ENCODE measurements around the gene CREBBP.

Gene CREBBP

DNA sequence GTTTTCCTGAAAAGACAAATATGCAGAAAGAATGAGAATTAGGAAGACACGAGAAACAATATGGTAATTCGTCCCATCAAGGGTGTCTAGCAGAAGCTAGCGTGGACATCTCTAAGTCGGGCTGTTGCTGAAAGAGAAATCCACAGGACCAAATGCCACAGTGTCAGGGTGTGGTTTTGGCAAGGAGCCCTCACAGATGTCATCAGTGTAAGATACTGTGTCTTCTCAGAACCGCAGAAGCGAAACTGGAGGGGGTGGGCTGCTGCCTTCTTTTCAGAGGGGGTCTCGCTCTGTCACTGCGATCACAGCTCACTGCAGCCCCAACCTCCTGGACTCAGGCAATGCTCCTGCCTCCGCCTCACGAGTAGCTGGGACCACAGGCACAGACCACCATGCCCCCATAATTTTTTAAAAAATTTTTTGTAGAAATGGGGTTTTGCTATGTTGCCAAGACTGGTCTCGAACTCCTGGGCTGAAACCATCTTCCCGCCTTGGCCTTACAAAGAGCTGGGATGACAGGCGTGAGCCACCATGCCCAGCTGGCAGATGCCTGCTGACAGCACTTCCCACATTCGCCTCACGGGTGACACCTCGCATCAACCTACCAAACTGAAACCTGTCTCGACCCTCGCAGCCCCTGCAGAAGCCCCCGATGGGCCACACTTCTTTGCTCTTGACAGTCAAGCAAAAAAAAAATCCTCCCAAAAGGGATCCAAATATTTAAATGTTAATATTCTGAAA lies 189.4 kb downstream of the CREBBP start:
- no peak for TF ChIP-seq Cebpa-rat (IDR thresholded peaks at IDR 0.05)
- H3K9me3 ChIP-seq (replicated peaks in 1 of 11), result no peaks in the 10 kb centered on the region
- H4K20me1 ChIP-seq, result peaks cover 6 to 79% (median 63%) of the 10 kb centered on the region in 11 experiments; a peak in 21 of 22 replicates
- H3K9ac ChIP-seq, result no peak overlapping the region
- H3K27me3 ChIP-seq, result peaks cover 0 to 6% (median 0%) of the 10 kb centered on the region in 11 experiments; a peak in 4 of 22 replicates
- H3K4me2 ChIP-seq, result peak overlapping the region; percentile 39 to 80 (median 60)
- H3K4me3 ChIP-seq, result no peak overlapping the region
- H3K27ac ChIP-seq, result no peak overlapping the region
- peaks cover 35 to 68% (median 55%) of the 10 kb centered on the region in 11 experiments for H3K36me3 ChIP-seq
- peaks cover 14 to 29% (median 18%) of the 10 kb centered on the region in 10 experiments for H3K4me1 ChIP-seq

DNA sequence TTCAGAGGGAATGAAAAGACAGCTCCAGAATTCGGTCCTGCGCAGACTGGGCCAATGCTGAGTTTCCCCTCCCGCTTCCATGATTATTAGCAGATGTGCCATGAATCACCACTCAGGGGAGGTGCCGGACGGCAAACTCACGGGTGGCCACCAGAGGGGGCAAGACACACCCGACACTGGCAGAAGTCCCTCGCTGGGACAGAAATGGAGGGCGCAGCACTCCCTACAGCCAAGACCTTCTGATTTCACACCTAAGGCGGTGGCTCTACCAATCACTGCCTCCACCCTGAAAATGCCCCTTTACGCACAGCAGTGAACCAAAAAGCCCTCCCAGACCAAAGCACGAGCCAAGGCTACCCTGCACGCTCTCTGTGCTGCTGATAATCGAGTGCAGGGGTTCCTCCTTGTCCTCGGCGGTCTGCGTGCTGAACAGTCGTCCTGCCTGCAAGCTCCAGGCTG lies 190.0 kb downstream of the CREBBP start:
- Histone ChIP-seq H3K9ac (no peak overlapping the region), H3K4me2 (peak overlapping the region; percentile 39 to 80 (median 60)), H3K4me1 (peaks cover 13 to 24% (median 16%) of the 10 kb centered on the region in 10 experiments), H3K27me3 (no peaks in the 10 kb centered on the region; a peak in 2 of 22 replicates), H3K36me3 (peaks cover 42 to 68% (median 57%) of the 10 kb centered on the region in 11 experiments), H3K4me3 (no peak overlapping the region), H3K27ac (no peak overlapping the region), H4K20me1 (peaks cover 0 to 76% (median 57%) of the 10 kb centered on the region in 11 experiments; a peak in 21 of 22 replicates), H3K9me3 (replicated peaks in 1 of 11) (no peaks in the 10 kb centered on the region)
- no peak for TF ChIP-seq Cebpa-rat (IDR thresholded peaks at IDR 0.05)

DNA sequence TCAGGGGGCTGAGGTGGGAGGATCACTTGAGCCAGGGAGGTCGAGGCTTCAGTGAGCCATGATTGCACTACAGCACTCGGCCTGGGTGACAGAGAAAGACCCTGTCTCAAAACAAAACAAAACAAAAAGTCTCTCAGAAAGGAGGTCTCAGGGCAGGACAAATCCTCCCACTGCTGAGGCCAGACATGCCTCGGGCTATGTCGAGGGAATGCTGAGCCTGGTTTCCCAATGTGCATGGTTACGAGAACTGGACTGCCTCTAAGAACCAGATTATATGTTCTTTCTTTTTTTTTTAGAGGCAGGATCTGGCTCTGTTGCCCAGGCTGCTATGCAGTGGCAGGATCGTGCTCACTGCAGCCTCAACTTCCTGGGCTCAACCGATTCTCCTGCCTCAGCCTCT lies 190.8 kb downstream of the CREBBP start:
- Histone ChIP-seq H3K9ac (peak overlapping the region in 1 of 11 experiments; percentile 21; a peak in 1 of 22 replicates), H3K36me3 (peaks cover 49 to 68% (median 63%) of the 10 kb centered on the region in 11 experiments), H3K27ac (no peak overlapping the region), H4K20me1 (peaks cover 0 to 76% (median 49%) of the 10 kb centered on the region in 11 experiments; a peak in 20 of 22 replicates), H3K4me1 (peaks cover 10 to 22% (median 16%) of the 10 kb centered on the region in 10 experiments), H3K4me3 (no peak overlapping the region), H3K4me2 (no peak overlapping the region), H3K9me3 (replicated peaks in 1 of 11) (no peaks in the 10 kb centered on the region), H3K27me3 (no peaks in the 10 kb centered on the region; a peak in 2 of 22 replicates)
- no peak for TF ChIP-seq Cebpa-rat (IDR thresholded peaks at IDR 0.05)

DNA sequence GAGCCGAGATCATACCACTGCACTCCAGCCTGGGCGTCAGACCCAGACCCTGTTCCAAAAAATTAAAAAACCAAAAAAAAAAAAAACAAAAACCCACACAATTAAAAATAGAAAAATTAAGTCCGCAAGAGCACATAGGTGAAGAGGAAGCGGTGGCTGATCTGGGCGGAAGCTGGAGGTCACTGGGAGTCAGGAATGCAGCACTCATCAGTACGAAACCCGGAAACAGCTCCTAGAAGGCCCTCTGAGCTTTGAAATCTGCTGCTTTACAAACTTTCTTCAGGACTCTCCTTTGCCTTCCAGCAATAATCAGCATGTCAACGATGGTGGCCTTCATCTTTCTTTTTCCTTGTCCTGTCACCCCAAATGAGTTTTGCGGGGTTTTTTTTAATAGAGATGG lies 192.7 kb downstream of the CREBBP start:
- Histone ChIP-seq H3K36me3 (peaks cover 60 to 74% (median 73%) of the 10 kb centered on the region in 11 experiments), H4K20me1 (peaks cover 0 to 58% (median 30%) of the 10 kb centered on the region in 11 experiments; a peak in 19 of 22 replicates)
- TF ChIP-seq Cebpa-rat (IDR thresholded peaks at IDR 0.05), result no peak

DNA sequence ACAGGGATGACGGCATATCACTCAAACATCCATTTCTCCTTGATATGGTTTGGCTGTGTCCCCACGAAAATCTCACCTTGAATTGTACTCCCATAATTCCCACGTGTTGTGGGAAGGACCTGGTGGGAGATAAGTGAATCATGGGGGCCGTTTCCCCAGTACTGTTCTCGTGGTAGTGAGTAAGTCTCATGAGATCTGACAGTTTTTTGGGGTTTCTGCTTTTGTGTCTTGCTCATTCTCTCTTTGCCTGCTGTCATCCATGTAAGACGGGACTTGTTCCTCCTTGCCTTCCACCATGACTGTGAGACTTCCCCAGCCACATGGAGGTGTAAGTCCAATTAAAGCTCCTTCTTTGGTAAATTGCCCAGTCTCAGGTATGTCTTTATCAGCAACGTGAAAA lies 193.5 kb downstream of the CREBBP start:
- H3K9ac ChIP-seq, result no peak overlapping the region
- no peaks in the 10 kb centered on the region for H3K9me3 ChIP-seq (replicated peaks in 1 of 11)

More for the DNA sequence above, 192.7 kb downstream of the CREBBP start:
- Histone ChIP-seq H3K27ac (no peak overlapping the region), H3K9ac (no peak overlapping the region), H3K4me1 (peaks cover 10 to 22% (median 16%) of the 10 kb centered on the region in 10 experiments), H3K4me3 (no peak overlapping the region), H3K27me3 (no peaks in the 10 kb centered on the region), H3K9me3 (replicated peaks in 1 of 11) (no peaks in the 10 kb centered on the region), H3K4me2 (no peak overlapping the region)

DNA sequence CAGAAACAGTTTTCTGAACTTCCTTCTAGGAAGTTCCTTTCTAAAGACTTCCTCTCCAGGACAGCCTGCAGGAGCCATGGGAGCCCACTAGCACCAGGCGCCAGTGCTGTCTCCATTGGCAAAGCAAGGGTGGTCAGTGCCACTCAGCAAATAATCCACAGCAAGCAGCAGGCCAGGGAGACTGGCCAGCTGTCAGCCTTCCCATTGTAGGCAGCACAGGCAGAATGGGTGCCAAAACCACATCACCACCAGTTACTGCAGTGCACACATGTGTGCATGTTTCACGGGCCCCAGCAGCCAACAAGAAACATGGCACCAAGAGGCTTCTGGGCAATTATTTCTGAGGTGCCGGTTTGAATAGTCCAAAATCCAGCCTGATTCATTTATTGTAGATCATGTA lies 199.3 kb downstream of the CREBBP start:
- Histone ChIP-seq H4K20me1 (peaks cover 0 to 43% (median 7%) of the 10 kb centered on the region in 11 experiments; a peak in 7 of 22 replicates), H3K4me1 (peaks cover 0 to 6% (median 0%) of the 10 kb centered on the region in 10 experiments; a peak in 3 of 20 replicates), H3K9ac (no peak overlapping the region), H3K27ac (no peak overlapping the region), H3K36me3 (peaks cover 94 to 100% (median 98%) of the 10 kb centered on the region in 11 experiments), H3K27me3 (no peaks in the 10 kb centered on the region), H3K9me3 (replicated peaks in 1 of 11) (no peaks in the 10 kb centered on the region), H3K4me3 (no peak overlapping the region), H3K4me2 (peak overlapping the region in 1 of 11 experiments; percentile 35; a peak in 2 of 22 replicates)
- TF ChIP-seq Cebpa-rat (IDR thresholded peaks at IDR 0.05), result no peak

More for the DNA sequence above, 193.5 kb downstream of the CREBBP start:
- TF ChIP-seq Cebpa-rat (IDR thresholded peaks at IDR 0.05), result no peak
- no peak overlapping the region for H3K4me2 ChIP-seq
- peaks cover 10 to 21% (median 16%) of the 10 kb centered on the region in 10 experiments for H3K4me1 ChIP-seq
- H4K20me1 ChIP-seq, result peaks cover 0 to 50% (median 22%) of the 10 kb centered on the region in 11 experiments; a peak in 19 of 22 replicates
- peaks cover 67 to 82% (median 81%) of the 10 kb centered on the region in 11 experiments for H3K36me3 ChIP-seq
- no peak overlapping the region for H3K27ac ChIP-seq
- H3K27me3 ChIP-seq, result no peaks in the 10 kb centered on the region
- H3K4me3 ChIP-seq, result no peak overlapping the region

DNA sequence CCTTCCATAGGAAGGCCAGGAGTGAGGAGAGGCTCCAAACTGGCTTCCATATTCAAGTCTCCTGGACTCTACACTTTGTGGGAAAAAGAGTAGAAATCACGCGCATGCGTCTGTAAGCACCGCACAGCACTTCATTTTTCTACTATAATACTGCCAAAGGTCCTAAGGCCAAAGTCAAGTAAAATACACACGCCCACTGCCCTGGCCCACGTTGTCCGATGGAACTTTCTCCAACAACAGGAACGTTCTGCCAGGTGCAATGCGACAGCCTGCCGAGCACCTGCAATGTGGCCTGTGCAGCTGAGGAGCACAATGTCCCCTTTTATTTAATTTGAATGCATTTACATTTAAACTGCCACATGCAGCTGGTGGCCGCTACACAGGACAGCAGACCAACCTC lies 202.5 kb downstream of the CREBBP start:
- peaks cover 92 to 100% (median 98%) of the 10 kb centered on the region in 11 experiments for H3K36me3 ChIP-seq
- peaks cover 0 to 6% (median 0%) of the 10 kb centered on the region in 10 experiments; a peak in 3 of 20 replicates for H3K4me1 ChIP-seq
- H4K20me1 ChIP-seq, result peaks cover 0 to 59% (median 7%) of the 10 kb centered on the region in 11 experiments; a peak in 10 of 22 replicates
- no peak overlapping the region for H3K4me3 ChIP-seq
- H3K27me3 ChIP-seq, result no peaks in the 10 kb centered on the region
- H3K9me3 ChIP-seq (replicated peaks in 1 of 11), result no peaks in the 10 kb centered on the region
- no peak overlapping the region for H3K9ac ChIP-seq
- no peak for TF ChIP-seq Cebpa-rat (IDR thresholded peaks at IDR 0.05)
- H3K27ac ChIP-seq, result no peak overlapping the region
- H3K4me2 ChIP-seq, result no peak overlapping the region

DNA sequence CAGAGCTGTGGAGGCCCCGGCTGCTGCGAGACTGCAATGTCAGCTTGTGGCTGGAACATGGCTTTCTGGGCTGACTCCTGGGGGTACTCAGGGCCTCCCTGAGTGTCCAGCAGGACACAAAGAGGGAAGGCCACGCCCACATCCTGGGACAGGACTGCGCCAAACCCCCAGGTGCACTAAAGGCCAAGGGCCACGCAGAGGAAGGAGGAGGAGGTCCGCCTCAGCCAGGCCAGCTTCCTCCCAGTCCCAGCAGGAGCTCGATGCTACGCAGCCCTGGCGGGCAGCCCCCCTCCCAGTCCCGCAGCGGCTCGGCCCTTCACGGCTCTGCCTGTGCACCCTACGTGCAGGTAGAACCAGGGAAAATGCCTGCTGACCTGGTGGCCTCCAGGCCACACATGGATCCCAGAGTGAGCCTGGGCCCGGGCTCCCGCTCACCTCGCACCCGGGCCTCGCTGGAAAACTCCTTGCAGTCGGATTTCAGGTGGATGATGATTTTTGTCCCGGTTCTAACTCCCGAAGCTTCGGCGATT lies 204.8 kb downstream of the CREBBP start:
- no peak overlapping the region for H3K9ac ChIP-seq
- no peaks in the 10 kb centered on the region for H3K27me3 ChIP-seq
- H3K9me3 ChIP-seq (replicated peaks in 1 of 11), result no peaks in the 10 kb centered on the region
- no peak overlapping the region for H3K27ac ChIP-seq
- peaks cover 0 to 3% (median 0%) of the 10 kb centered on the region in 10 experiments; a peak in 4 of 20 replicates for H3K4me1 ChIP-seq
- no peak for TF ChIP-seq Cebpa-rat (IDR thresholded peaks at IDR 0.05)
- H3K36me3 ChIP-seq, result peaks cover 89 to 100% (median 99%) of the 10 kb centered on the region in 11 experiments
- no peak overlapping the region for H3K4me3 ChIP-seq
- no peak overlapping the region for H3K4me2 ChIP-seq
- H4K20me1 ChIP-seq, result peaks cover 0 to 77% (median 5%) of the 10 kb centered on the region in 11 experiments; a peak in 10 of 22 replicates
